AG08396 (cell line): ENCODE measurements around the gene NGDN.

ENCODE experiments used
- DNase-seq: peaks from one replicate; pipeline ENCODE4 v3.0.0; 2012; ENCODE audit warnings: low spot score, mixed read lengths

NGDN gene

GRCh38 chr14:23470947-23471346 is 1.4 kb downstream of the NGDN start:
- no peak for DNase-seq

GRCh38 chr14:23478109-23478759 is 8.7 kb downstream of the NGDN start:
- DNase-seq = peak; percentile 41

GRCh38 chr14:23481362-23481970 is 12.0 kb downstream of the NGDN start:
- DNase-seq = peak; percentile 11

GRCh38 chr14:23481979-23482822 is 12.7 kb downstream of the NGDN start:
- no peak for DNase-seq

DNA sequence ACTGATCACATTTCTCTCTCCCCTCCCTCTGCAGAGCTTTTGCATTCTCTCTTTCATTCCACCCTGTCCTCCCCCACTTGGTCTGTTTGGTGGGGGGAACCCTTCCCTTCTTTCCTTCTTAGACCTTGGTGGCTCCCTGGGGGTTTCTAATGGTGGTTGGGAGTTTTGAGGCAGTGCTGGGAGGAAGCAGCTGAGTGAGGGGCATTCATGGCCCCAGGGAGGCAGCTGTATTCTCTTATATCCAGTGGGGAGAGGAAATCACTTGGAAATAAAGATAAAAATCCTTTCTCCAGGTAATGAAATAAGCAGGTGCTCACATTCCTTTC is 13.3 kb downstream of the NGDN start:
- DNase-seq = no peak

DNA sequence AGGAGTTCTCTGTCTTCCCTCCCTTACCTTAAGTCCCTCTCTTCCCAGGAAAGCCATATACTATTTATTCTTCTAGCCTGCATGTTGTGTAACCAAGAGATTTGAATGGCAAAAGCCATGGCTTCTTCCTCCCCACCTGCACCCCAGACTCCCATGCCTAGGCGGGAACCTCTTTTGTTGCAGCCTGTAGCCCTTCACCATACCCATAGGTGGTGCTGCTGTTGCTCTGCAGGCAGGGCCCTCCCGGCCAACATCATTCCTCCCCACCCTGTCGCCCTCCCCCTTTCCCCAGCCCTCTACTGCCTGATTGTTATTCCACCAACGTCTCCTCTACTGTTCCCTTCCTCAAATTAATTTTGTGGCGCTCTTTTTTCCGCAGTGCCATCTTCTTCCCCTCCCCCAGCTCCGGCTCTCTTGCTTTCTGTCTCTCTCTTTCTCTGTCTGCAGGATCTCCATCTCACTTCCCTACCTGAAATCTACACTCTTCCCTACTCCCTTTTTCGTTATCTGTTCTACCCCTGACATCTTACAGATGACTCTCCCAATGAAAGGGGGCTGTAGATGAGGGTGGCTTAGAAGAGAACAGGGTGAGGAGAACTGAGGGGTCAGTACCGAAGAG is 13.8 kb downstream of the NGDN start:
- peak; percentile 37 for DNase-seq

DNA sequence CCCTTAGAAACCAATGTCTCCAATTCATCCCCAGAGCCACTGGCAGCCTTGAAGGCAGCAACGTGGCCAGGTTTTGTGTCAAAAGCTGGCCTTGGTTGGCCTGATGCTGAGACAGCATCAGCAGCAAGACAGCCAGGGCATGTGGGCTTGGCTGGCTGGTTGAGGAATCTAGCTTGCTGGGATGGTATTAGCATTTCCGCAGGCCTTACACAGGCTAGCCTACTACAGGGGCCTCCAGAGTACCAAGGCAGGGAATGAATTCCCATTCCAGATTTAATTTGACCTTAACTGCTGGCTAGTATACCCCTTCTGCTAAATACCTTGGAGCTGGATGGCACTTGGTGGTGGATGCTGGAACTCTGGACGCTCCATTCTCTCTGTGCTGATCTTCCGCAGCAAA is 15.8 kb downstream of the NGDN start:
- no peak for DNase-seq

DNA sequence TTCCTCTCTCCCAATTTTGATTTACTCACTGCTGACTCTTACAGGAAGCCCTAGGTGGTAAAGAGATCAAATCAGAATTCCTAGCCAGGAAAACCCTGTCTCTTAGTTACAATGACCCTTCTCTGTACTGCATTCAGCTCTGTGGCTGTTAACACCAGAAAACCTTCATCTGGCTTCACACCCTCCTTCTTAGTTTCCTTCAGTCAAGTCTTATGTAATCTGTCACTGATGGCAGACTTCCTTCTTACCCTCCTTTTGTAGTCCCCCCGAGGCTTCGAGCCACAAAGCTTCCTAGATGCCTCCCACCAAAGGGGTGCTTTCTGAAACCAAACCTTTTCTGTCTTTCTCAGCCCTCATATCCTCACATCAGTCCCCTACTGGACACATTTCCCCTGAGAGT is 16.5 kb downstream of the NGDN start:
- no peak for DNase-seq

GRCh38 chr14:23487216-23487615 is 17.7 kb downstream of the NGDN start:
- DNase-seq = no peak

DNA sequence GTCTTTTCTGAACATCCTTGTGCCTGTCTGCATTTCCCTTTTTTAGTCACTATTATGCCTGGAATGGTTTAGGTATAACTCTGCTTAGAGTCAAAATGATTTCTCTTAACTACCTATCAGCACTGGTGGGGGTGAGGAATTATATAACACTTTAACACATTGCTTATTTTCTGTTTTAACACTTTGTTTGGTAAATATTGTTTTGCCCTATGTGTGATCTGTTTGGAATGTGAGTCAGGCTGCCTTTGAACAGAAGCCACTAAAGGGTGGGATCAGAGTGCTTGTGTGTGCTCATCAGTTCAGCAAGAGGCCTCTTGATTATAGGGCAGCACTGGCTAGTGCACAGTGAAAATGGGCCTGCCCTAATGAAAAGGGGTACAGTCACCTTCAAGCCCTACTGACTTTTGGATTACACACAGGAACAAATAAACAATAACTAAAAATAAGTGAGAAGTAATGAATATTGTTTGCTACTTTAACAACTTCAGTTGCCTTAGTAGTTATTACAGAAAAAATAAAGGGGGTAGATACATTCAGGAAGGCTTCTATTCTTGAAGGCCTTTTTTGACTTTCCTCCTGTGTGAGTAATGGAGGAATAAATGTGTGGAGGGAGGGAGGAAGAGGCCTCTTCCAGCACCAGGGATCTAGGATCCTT is 23.2 kb downstream of the NGDN start:
- DNase-seq = no peak

DNA sequence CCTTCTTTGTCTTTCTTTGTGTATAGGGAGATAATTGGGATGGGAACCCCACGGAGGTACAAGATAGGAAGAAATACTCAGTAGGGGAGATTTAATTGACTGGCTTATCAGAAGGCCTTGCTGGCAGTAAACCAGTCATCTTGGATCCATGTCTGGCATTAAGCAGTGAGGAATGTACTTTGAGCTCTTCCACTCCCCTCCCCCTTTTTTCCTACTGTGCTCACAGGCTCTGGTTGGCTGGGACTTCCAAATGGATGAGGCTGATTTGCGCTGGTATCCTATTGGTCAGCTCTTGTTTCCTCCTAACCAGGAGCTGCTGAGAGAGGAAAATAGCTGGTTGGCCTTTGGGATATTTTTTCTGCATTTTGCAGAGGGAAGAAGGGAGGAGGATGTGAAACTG is 24.7 kb downstream of the NGDN start:
- peak; percentile 25 for DNase-seq

DNA sequence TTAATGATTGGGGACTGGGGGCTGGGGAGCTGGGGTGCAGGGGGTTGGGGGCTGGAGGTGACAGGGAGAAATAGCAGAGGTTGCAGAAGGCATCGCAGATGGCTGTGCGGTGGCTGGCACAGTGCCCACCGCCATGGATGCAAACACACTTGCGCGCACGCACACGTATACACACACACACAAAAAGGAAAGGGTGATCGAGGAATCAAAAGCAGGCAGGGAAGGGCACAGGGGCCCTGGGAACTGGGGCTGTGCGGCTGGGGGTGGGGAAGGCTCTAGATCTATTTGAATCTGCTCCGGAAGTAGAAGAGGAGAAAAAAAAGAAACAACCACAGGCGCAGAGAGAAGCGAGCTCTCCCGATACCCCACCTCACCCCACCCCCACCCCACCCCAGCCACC is 42.7 kb downstream of the NGDN start:
- no peak for DNase-seq

GRCh38 chr14:23513005-23513817 is 43.7 kb downstream of the NGDN start:
- no peak for DNase-seq

- DNase-seq = no peak
Observed at GRCh38 chr14:23513818-23514643, 44.5 kb downstream of the NGDN start.

DNA sequence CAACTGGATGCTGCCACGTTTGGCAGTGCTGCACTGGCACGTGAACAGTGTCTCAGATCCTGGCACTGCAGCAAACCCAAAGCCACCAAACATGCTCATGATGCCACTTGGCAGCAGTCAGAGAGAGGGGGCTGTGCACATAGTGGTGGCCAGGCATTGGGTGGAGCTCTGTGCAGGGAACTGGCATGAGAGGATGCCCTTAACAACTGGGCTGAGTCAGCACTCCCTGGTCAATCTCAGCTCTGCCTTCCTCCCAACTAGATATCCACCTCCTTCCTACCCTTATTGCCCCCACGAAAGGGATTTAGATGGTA is 45.1 kb downstream of the NGDN start:
- DNase-seq = no peak

- DNase-seq = no peak
Observed at GRCh38 chr14:23517650-23518326, 48.3 kb downstream of the NGDN start.

DNA sequence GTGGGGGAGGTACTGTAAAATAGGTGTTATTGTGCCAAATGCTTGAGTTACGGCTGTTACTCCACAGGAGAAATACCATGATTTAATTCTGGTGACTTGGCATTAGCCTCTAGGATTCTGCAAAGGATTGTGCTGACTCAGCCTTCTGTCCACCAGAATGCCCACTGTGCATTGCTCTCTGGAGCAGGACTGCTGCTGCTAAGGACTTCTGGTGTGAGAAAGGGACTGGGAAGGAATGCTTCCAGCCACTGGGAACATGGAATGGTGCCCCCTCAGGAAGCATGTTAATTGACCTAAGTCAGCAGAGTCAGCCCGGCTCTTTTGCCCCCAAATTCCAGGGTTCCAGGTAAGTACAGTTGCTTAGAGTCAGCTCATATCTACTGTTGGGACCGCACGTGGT is 49.2 kb downstream of the NGDN start:
- no peak for DNase-seq

DNA sequence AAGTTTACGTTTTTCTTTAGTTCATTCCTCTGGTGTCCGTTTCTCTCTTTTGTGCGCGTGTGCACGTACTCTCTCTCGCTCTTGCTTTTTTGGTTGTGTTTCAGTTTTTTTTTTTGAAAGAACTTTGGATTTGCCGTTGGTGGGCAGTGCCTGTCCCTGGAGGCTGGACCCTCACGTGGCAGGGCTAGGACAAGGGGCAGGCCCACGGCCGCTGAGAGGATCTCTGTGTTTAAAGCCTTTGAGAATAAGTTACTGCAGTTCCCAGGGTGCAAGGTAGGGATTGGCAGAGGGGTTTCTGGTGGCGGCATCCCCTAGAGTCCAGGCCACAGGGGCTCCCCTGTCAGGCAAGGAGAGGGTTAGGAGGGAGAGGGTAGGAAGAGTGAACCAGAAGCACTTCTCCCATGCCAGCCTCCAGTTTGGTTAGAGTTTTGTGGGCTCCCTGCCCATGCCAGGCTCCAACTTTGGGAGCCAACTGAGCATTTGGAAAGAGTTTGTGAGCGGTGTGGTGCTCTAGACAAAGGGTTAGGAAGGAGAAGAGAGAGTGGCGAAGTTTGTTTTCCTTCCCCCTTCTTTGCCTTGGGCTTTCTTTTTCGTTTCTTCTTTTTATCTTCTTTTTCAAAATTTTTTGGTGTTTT is 51.5 kb downstream of the NGDN start:
- no peak for DNase-seq

GRCh38 chr14:23521785-23522640 is 52.5 kb downstream of the NGDN start:
- DNase-seq = no peak
